Stomach (tissue), 4 donors: ENCODE measurements around the gene ATP11A.

Source experiments
- CTCF ChIP-seq, 7 experiments: fragments of 450-650 bp in 4 of 7; fragments of 200-600 bp in 3 of 7; sonication (generic) in 3 of 7; IDR thresholded peaks; one replicate each; pipeline ENCODE4 v1.5.1; 2016 to 2019; ENCODE audit warnings: antibody characterized with exemption in 7 of 7, control low read depth in 2 of 7, mild to moderate bottlenecking in 1 of 7
- EP300 ChIP-seq: sonication (generic); formaldehyde crosslinking; IDR thresholded peaks from one replicate; pipeline ENCODE4 v1.6.1; 2017; ENCODE audit warnings: antibody characterized with exemption
- POLR2AphosphoS5 ChIP-seq, 3 donors: sonication (generic); formaldehyde crosslinking; IDR thresholded peaks; one replicate each; pipeline ENCODE4 v1.6.1; 2016; ENCODE audit warnings: antibody characterized with exemption in 3 of 3

- no peak for TF ChIP-seq CTCF (IDR thresholded peaks at IDR 0.05)
- no peak for TF ChIP-seq EP300
- no peak for TF ChIP-seq POLR2AphosphoS5 (IDR thresholded peaks at IDR 0.05)
These were observed 1.1 kb upstream of the ATP11A start for GRCh38 chr13:112688560-112689302.
